RWPE1 (cell line): ENCODE measurements around the gene RPN2.

Source experiments
- CTCF ChIA-PET: fragments of 350-600 bp; sonication (Branson Sonifier 250); formaldehyde crosslinking; extraction: SDS; loops from one replicate; lab custom pipeline; 2021; lab: Yijun Ruan, JAX
- POLR2A ChIA-PET: fragments of 400-600 bp; formaldehyde crosslinking; extraction: SDS; loops from one replicate; lab custom pipeline; 2020; ENCODE audit warnings: antibody characterized with exemption; ENCODE audit not compliant: low non-redundant PET; lab: Yijun Ruan, JAX
- DNase-seq: peaks from one replicate; pipeline ENCODE4 v3.0.0; 2012; ENCODE audit warnings: low spot score
- H3K27ac ChIP-seq: fragments of 450-650 bp; 2 replicates; pipeline ENCODE4 v1.5.1; 2017
- TF ChIP-seq, protein P1 (sequence below): fragments of 450-650 bp; conservative IDR thresholded peaks from 2 replicates; pipeline ENCODE4 v1.5.1; 2017; ENCODE audit warnings: low read depth, mild to moderate bottlenecking

RPN2 gene

DNA sequence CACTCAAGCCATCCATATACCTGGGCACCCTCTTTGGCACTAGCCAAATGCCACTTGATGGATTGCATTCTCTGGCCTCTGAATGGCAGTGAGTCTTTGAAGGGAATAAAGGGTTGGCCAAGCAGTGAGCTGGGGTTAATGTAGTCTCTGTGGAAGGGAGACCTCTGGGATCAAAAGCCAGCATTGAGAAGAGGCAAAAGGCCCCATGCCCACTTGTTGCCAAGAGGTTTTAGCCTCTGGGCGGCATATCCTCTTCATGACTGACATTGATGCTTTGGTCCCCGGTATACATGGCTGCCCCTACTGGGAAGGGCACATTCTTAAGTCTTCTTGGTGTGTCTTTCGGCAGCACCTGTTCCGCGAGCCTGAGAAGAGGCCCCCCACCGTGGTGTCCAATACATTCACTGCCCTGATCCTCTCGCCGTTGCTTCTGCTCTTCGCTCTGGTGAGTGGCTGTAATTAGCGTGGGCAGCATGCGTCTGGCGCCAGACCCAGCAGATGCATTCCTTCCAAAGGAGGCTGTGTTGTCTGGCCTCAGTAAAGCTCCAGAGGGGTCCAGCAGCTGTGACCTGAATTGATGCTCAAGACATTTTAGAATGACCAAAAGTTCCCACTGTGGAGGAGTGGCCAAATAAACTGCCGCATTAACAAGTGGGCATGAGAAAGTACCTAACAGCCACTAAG is 53.0 kb downstream of the RPN2 start:
- no peak for DNase-seq
- ChIA-PET POLR2A (no interaction called here), CTCF (no interaction called here)
- TF ChIP-seq, protein P1, sequence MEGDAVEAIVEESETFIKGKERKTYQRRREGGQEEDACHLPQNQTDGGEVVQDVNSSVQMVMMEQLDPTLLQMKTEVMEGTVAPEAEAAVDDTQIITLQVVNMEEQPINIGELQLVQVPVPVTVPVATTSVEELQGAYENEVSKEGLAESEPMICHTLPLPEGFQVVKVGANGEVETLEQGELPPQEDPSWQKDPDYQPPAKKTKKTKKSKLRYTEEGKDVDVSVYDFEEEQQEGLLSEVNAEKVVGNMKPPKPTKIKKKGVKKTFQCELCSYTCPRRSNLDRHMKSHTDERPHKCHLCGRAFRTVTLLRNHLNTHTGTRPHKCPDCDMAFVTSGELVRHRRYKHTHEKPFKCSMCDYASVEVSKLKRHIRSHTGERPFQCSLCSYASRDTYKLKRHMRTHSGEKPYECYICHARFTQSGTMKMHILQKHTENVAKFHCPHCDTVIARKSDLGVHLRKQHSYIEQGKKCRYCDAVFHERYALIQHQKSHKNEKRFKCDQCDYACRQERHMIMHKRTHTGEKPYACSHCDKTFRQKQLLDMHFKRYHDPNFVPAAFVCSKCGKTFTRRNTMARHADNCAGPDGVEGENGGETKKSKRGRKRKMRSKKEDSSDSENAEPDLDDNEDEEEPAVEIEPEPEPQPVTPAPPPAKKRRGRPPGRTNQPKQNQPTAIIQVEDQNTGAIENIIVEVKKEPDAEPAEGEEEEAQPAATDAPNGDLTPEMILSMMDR, result no peak
- no peak overlapping the region for H3K27ac ChIP-seq

DNA sequence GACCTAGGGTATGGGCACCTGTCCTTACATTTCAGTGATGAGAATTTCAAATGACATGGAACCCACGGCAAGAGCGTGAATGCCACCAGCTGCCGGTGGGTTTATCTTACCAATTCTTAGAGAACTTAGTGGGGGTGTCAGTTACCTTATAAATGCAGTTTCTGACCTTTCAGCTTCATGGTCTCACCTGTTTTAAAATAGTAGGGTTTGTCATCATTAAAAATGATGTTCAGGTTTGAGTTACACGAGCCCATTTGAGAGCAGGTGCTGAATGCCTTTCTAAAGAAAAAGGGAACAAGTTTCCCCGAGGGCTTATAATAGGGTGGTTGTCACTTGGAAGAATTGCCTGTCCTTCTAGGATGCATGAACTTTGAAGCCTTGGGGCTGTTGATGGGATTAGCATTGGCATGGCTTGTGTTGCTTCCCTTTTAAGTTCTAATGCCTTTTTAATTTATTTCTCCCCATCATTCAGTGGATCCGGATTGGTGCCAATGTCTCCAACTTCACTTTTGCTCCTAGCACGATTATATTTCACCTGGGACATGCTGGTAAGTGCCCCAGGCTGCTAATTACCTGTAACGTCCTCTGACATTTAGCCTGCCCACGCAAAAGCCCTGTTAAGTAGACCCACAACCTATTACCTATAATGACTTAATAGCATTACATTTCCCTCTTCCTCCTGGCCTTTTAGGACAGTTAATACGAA is 54.6 kb downstream of the RPN2 start:
- ChIA-PET CTCF (no interaction called here), POLR2A (no interaction called here)
- DNase-seq, result no peak
- TF ChIP-seq, protein P1, result no peak
- no peak overlapping the region for H3K27ac ChIP-seq

DNA sequence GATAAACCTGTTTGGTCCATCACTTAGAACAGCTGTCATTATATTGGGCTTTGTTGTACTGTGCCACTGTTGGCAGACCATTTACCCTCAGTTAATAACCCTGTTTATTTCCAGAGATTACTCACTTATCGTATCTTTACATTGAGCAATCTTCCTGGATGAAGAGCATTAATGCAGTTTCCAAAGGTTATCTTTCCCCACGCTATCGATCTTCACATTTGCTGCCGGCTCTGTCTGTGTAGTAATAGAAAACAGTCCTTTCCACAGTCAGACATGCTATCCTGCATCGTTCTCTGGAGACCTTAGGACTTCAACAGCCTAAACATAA is 55.1 kb downstream of the RPN2 start:
- TF ChIP-seq, protein P1, result no peak
- POLR2A ChIA-PET, result no interaction called here
- no peak for DNase-seq
- CTCF ChIA-PET, result interaction anchor here (1.0 kb wide), 1 partner anchor 33 kb away, joined by 3 read pairs; no protein-coding TSS in a partner anchor
- H3K27ac ChIP-seq, result no peak overlapping the region

DNA sequence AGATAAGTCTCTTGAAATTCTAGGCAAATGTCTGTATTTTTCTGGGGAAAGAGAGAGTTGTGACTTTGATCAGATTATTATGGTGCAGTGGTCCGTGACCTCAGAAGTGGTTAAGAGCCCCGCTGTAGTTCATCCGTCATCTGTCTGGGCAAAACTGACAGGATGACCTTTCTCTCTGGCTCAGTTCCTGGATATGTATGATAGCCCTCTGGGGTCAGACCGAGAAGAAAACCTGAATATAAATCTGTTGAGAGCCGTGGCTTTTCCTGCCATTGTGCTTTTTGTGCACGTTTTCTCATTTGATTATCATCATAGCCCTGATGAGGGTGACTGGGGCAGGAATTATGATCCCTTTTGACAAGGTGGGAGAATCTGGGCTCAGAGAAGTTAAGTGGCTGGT is 55.9 kb downstream of the RPN2 start:
- CTCF ChIA-PET, result interaction anchor here (1.0 kb wide), 1 partner anchor 34 kb away, joined by 3 read pairs; no protein-coding TSS in a partner anchor
- TF ChIP-seq, protein P1, result no peak
- POLR2A ChIA-PET, result no interaction called here
- no peak overlapping the region for H3K27ac ChIP-seq
- DNase-seq, result no peak

DNA sequence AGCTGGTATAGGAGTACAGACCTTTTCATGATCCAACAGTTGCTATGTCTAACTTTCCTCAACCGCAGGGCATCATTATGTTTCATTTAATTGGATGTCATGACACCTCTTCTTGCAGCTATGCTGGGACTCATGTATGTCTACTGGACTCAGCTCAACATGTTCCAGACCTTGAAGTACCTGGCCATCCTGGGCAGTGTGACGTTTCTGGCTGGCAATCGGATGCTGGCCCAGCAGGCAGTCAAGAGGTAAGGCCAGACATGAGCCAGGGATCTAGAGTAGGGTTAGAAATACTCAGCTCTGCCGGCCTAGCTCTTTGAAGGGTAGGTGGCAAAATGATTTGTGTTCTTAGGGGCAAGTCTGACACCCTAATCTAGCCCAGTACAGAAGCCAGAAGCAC is 57.3 kb downstream of the RPN2 start:
- CTCF ChIA-PET, result interaction anchor here (0.6 to 1.2 kb wide), 2 partner anchors 41 to 119 kb away, joined by 4 to 6 read pairs; no protein-coding TSS in a partner anchor
- POLR2A ChIA-PET, result no interaction called here

DNA sequence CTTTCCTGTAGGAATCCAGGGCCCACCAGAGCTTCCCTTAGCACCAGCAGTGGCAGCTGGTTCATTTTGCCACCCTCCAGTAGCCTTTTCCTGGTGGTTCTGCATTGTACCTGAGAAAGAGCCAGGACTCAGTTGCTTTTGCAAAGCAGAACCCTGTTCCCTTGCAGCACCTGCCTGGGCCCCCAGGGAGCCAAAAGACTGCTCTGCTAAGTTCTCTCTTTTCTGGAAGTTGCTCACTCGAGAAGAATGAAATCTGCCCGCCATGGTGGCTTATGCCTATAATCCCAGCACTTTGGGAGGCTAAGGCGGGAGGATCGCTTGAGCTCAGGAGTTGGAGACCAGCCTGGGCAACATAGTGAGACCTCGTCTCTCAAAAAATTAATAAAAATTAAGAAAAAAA is 58.5 kb downstream of the RPN2 start:
- ChIA-PET CTCF (interaction anchor here (1.0 kb wide), 2 partner anchors 9 to 42 kb away, joined by 3 to 5 read pairs; no protein-coding TSS in a partner anchor), POLR2A (no interaction called here)
- H3K27ac ChIP-seq, result no peak overlapping the region
- TF ChIP-seq, protein P1, result no peak
- no peak for DNase-seq

More for the DNA sequence above, 57.3 kb downstream of the RPN2 start:
- no peak overlapping the region for H3K27ac ChIP-seq
- DNase-seq, result no peak
- TF ChIP-seq, protein P1, result no peak
